Measurements from ENCODE around the gene WDFY4.

GRCh38 chr10:48945441-48946130 lies 260.9 kb downstream of the WDFY4 start:
- TF ChIP-seq HDAC2 (IDR thresholded peaks at IDR 0.05) (no peak), ESRRA (IDR thresholded peaks at IDR 0.05; ENCODE audit: borderline replicate concordance, low read length) (no peak), PBX3 (IDR thresholded peaks at IDR 0.05) (no peak), CTCF (IDR thresholded peaks at IDR 0.05) (no peak), POLR2A (IDR thresholded peaks at IDR 0.05; ENCODE audit: low read length) (no peak), ZFP36 (IDR thresholded peaks at IDR 0.05; ENCODE audit: borderline replicate concordance, partially characterized antibody) (no peak), REST (IDR thresholded peaks at IDR 0.05) (no peak), RFX5 (IDR thresholded peaks at IDR 0.05) (no peak), CHD2 (IDR thresholded peaks at IDR 0.05; ENCODE audit: low read length, partially characterized antibody) (no peak), KDM1A (IDR thresholded peaks at IDR 0.05; ENCODE audit: low read depth) (no peak), RAD21 (conservative IDR thresholded peaks at IDR 0.05 in 1 of 2, IDR thresholded peaks at IDR 0.05 in 1 of 2) (no peak), CEBPB (IDR thresholded peaks at IDR 0.05) (no peak), TP53 (CRISPR knock-in tag; IDR thresholded peaks at IDR 0.05) (no peak)
